Measurements from ENCODE around the gene WNT9B. TPM values are rescaled to one million over a fixed set of nuclear protein-coding genes. Genes with fewer than 3 reads are reported as not detected.

The WNT9B gene
- total RNA-seq, 2 donors from 2014 or later: 0.85 to 1.5 TPM

- WGBS: 84% methylated on average over 2 of the region's 2 CpGs
Observed at GRCh38 chr17:46827274-46827673, 24.1 kb upstream of the WNT9B start.

GRCh38 chr17:46831573-46832330 lies 19.6 kb upstream of the WNT9B start:
- H3K27ac ChIP-seq: no peak overlapping the region
- no peak for DNase-seq (ENCODE audit: low spot score)
- WGBS: 78% methylated on average over 11 of the region's 14 CpGs
- H3K4me3 ChIP-seq: no peak overlapping the region
- no peaks in the 10 kb centered on the region for H3K36me3 ChIP-seq
- H3K9me3 ChIP-seq: no peaks in the 10 kb centered on the region
- no peaks in the 10 kb centered on the region for H3K4me1 ChIP-seq (replicated peaks)
- TF ChIP-seq POLR2A (IDR thresholded peaks at IDR 0.05): no peak
- no peak for TF ChIP-seq CTCF (IDR thresholded peaks at IDR 0.05)
- no peaks in the 10 kb centered on the region for H3K27me3 ChIP-seq (replicated peaks; ENCODE audit: insufficient read depth)
- intact Hi-C loops (cut with DNase I): no loop called here

More at GRCh38 chr17:46827274-46827673, 24.1 kb upstream of the WNT9B start:
- Histone ChIP-seq H3K9me3 (no peaks in the 10 kb centered on the region), H3K27ac (no peak overlapping the region), H3K36me3 (no peaks in the 10 kb centered on the region), H3K4me3 (no peak overlapping the region), H3K27me3 (replicated peaks; ENCODE audit: insufficient read depth) (no peaks in the 10 kb centered on the region), H3K4me1 (replicated peaks) (no peaks in the 10 kb centered on the region)
- intact Hi-C loops (cut with DNase I): no loop called here
- no peak for TF ChIP-seq POLR2A (IDR thresholded peaks at IDR 0.05)
- TF ChIP-seq CTCF (IDR thresholded peaks at IDR 0.05): no peak
- no peak for DNase-seq (ENCODE audit: low spot score)

- Histone ChIP-seq H3K4me1 (replicated peaks) (no peaks in the 10 kb centered on the region), H3K36me3 (no peaks in the 10 kb centered on the region), H3K9me3 (no peaks in the 10 kb centered on the region), H3K4me3 (no peak overlapping the region), H3K27ac (no peak overlapping the region), H3K27me3 (replicated peaks; ENCODE audit: insufficient read depth) (no peaks in the 10 kb centered on the region)
- intact Hi-C loops (cut with DNase I): no loop called here
- 61% methylated on average over 11 of the region's 11 CpGs for WGBS
- TF ChIP-seq POLR2AphosphoS5 (IDR thresholded peaks at IDR 0.05) (no peak), POLR2A (IDR thresholded peaks at IDR 0.05) (no peak), CTCF (IDR thresholded peaks at IDR 0.05) (no peak)
- DNase-seq (ENCODE audit: low spot score): no peak
Observed at GRCh38 chr17:46832331-46832821, 19.0 kb upstream of the WNT9B start.

GRCh38 chr17:46832945-46833839 lies 18.2 kb upstream of the WNT9B start:
- Histone ChIP-seq H3K4me3 (no peak overlapping the region), H3K36me3 (no peaks in the 10 kb centered on the region), H3K27ac (no peak overlapping the region), H3K4me1 (replicated peaks) (no peaks in the 10 kb centered on the region), H3K9me3 (no peaks in the 10 kb centered on the region), H3K27me3 (replicated peaks; ENCODE audit: insufficient read depth) (no peaks in the 10 kb centered on the region)
- no peak for TF ChIP-seq POLR2A (IDR thresholded peaks at IDR 0.05)
- no peak for TF ChIP-seq POLR2AphosphoS5 (IDR thresholded peaks at IDR 0.05)
- no peak for TF ChIP-seq CTCF (IDR thresholded peaks at IDR 0.05)
- 59% methylated on average over 17 of the region's 17 CpGs for WGBS
- peak; percentile 15 for DNase-seq (ENCODE audit: low spot score)
- intact Hi-C loops (cut with DNase I): no loop called here

Data from prostate gland (tissue), 2 donors.